Measurements from ENCODE around the gene NOS3.

The NOS3 gene

GRCh38 chr7:151047976-151048815 is 57.4 kb downstream of the NOS3 start, which contains the start of gene ASIC3:
Gene ASIC3 (plus strand): TSS chr7:151048531. CDS start chr7:151048886, 355 bp downstream.
- peak; percentile 57 for TF ChIP-seq ZNF600 (tag by site-specific recombination; IDR thresholded peaks at IDR 0.05)
- peak; percentile 89 for TF ChIP-seq GLIS1 (tag by site-specific recombination; IDR thresholded peaks at IDR 0.05)
- TF ChIP-seq GLIS2 (tag by site-specific recombination; IDR thresholded peaks at IDR 0.05), result peak; percentile 45; the same call in 1 of the 2 replicates
- TF ChIP-seq ZBTB20 (tag by site-specific recombination; IDR thresholded peaks at IDR 0.05), result no peak
- no peaks in the 10 kb centered on the region for H3K9me3 ChIP-seq (ENCODE audit: control insufficient read depth, insufficient read depth, low read depth, low read length)
- H3K4me1 ChIP-seq (ENCODE audit: control insufficient read depth, insufficient read depth, low read length), result no peaks in the 10 kb centered on the region
- no peak within 1 kb of the TSS for H3K4me3 ChIP-seq (ENCODE audit: low read depth, low read length)
- H3K27ac ChIP-seq (ENCODE audit: extremely low read depth, low read depth, low read length), result no peak within 1 kb of the TSS
- H3K36me3 ChIP-seq (ENCODE audit: control insufficient read depth in 2 of 2, insufficient read depth in 1 of 2, low read length in 2 of 2), result peaks cover 0 to 30% of the 10 kb centered on the region in 2 experiments; a peak in 1 of 3 replicates
- ChIA-PET POLR2A (interaction anchor here (0.6 to 1.3 kb wide), 3 partner anchors 9 to 60 kb away, joined by 3 to 7 read pairs (median 4); partner anchors contain the start of gene ABCB8), CTCF (no interaction called here)

GRCh38 chr7:151048911-151049463 is 58.2 kb downstream of the NOS3 start:
- Histone ChIP-seq H3K36me3 (ENCODE audit: control insufficient read depth in 2 of 2, insufficient read depth in 1 of 2, low read length in 2 of 2) (peaks cover 0 to 36% of the 10 kb centered on the region in 2 experiments; a peak in 1 of 3 replicates), H3K27ac (ENCODE audit: extremely low read depth, low read depth, low read length) (no peak overlapping the region), H3K4me3 (ENCODE audit: low read depth, low read length) (no peak overlapping the region), H3K9me3 (ENCODE audit: control insufficient read depth, insufficient read depth, low read depth, low read length) (no peaks in the 10 kb centered on the region), H3K4me1 (ENCODE audit: control insufficient read depth, insufficient read depth, low read length) (no peaks in the 10 kb centered on the region)
- no peak for TF ChIP-seq ZNF658 (tag by site-specific recombination; IDR thresholded peaks at IDR 0.05)
- TF ChIP-seq ZNF146 (tag by site-specific recombination; IDR thresholded peaks at IDR 0.05), result no peak
- no peak for TF ChIP-seq ZNF560 (tag by site-specific recombination; IDR thresholded peaks at IDR 0.05; ENCODE audit: borderline replicate concordance)
- TF ChIP-seq GLIS1 (tag by site-specific recombination; IDR thresholded peaks at IDR 0.05), result no peak
- TF ChIP-seq ZXDB (tag by site-specific recombination; IDR thresholded peaks at IDR 0.05), result no peak
- TF ChIP-seq ZNF341 (tag by site-specific recombination; IDR thresholded peaks at IDR 0.05; ENCODE audit: low read depth), result no peak
- TF ChIP-seq ZNF600 (tag by site-specific recombination; IDR thresholded peaks at IDR 0.05), result no peak
- TF ChIP-seq CTCF (tag by site-specific recombination; IDR thresholded peaks at IDR 0.05), result no peak
- no peak for TF ChIP-seq ZNF138 (tag by site-specific recombination; IDR thresholded peaks at IDR 0.05; ENCODE audit: borderline replicate concordance)
- no peak for TF ChIP-seq ZNF488 (tag by site-specific recombination; IDR thresholded peaks at IDR 0.05)
- no peak for TF ChIP-seq ZNF140 (tag by site-specific recombination; IDR thresholded peaks at IDR 0.05)
- TF ChIP-seq TSHZ1 (tag by site-specific recombination; IDR thresholded peaks at IDR 0.05; ENCODE audit: borderline replicate concordance), result no peak
- ChIA-PET CTCF (interaction anchor here (0.6 kb wide), 1 partner anchor 15 kb away, joined by 3 read pairs; no protein-coding TSS in a partner anchor), POLR2A (no interaction called here)

Measured in HEK293 (cell line).